Common myeloid progenitor, CD34-positive (primary cell): ENCODE data around the gene TFAP2C.

ENCODE experiments used
- CTCF ChIA-PET: fragments of 350-600 bp; sonication (Branson Sonifier 250); formaldehyde crosslinking; loops from one replicate; lab custom pipeline; 2021; ENCODE audit warnings: antibody characterized with exemption; lab: Charles Lee
- POLR2A ChIA-PET: fragments of 350-600 bp; sonication (Branson Sonifier 250); formaldehyde crosslinking; loops from one replicate; lab custom pipeline; 2021; ENCODE audit warnings: antibody characterized with exemption; lab: Charles Lee
- DNase-seq, 3 donors: peaks; one replicate each; pipeline versions ENCODE4 v3.0.0 to v3.0.0-alpha.2; 2013
- H3K27ac ChIP-seq, 2 experiments: 1 replicate in 1 of 2; 2 replicates in 1 of 2; pipeline ENCODE4 v1.7.0; 2013; ENCODE audit warnings: inconsistent platforms in 2 of 2, low read length in 2 of 2, mild to moderate bottlenecking in 2 of 2, low read depth in 1 of 2, moderate library complexity in 1 of 2; ENCODE audit not compliant: severe bottlenecking in 2 of 2, insufficient read depth in 1 of 2, poor library complexity in 1 of 2
- H3K27me3 ChIP-seq, 5 experiments: replicated peaks in 2 of 5; 1 replicate in 3 of 5; 2 replicates in 2 of 5; pipeline versions ENCODE4 v1.6.1 to v1.7.0; 2013; ENCODE audit warnings: low read length in 4 of 5, mild to moderate bottlenecking in 2 of 5, moderate library complexity in 2 of 5, inconsistent platforms in 1 of 5; ENCODE audit not compliant: insufficient read depth in 5 of 5, control insufficient read depth in 4 of 5
- H3K36me3 ChIP-seq, 4 experiments: 1 replicate in 2 of 4; 2 replicates in 2 of 4; pipeline versions ENCODE4 v1.6.1 to v1.7.0; 2013; ENCODE audit warnings: low read length in 3 of 4, control low read depth in 1 of 4, mild to moderate bottlenecking in 1 of 4; ENCODE audit not compliant: control insufficient read depth in 4 of 4, insufficient read depth in 4 of 4
- H3K4me1 ChIP-seq, 4 experiments: 1 replicate in 3 of 4; 2 replicates in 1 of 4; pipeline versions ENCODE4 v1.6.1 to v1.7.1; 2013; ENCODE audit warnings: low read length in 3 of 4, mild to moderate bottlenecking in 3 of 4, control low read depth in 1 of 4, inconsistent platforms in 1 of 4, moderate library complexity in 1 of 4; ENCODE audit not compliant: control insufficient read depth in 4 of 4, insufficient read depth in 4 of 4; ENCODE audit errors: control extremely low read depth in 1 of 4
- H3K4me3 ChIP-seq, 7 experiments: 1 replicate in 4 of 7; 2 replicates in 3 of 7; pipeline versions ENCODE4 v1.5.1 to v1.7.0; 2013; ENCODE audit warnings: mild to moderate bottlenecking in 7 of 7, low read length in 6 of 7, moderate library complexity in 6 of 7, inconsistent platforms in 2 of 7, low read depth in 2 of 7, control low read depth in 1 of 7; ENCODE audit not compliant: insufficient read depth in 4 of 7, control insufficient read depth in 1 of 7; ENCODE audit errors: extremely low read depth in 1 of 7
- H3K9me3 ChIP-seq, 5 experiments: 1 replicate in 4 of 5; 2 replicates in 1 of 5; pipeline versions ENCODE4 v1.6.1 to v1.7.1; 2013; ENCODE audit warnings: low read length in 4 of 5, mild to moderate bottlenecking in 2 of 5, inconsistent platforms in 1 of 5, low read depth in 1 of 5, moderate library complexity in 1 of 5; ENCODE audit not compliant: control insufficient read depth in 4 of 5, insufficient read depth in 2 of 5; ENCODE audit errors: control extremely low read depth in 1 of 5
- WGBS: methylation state at CpG from one replicate; pipeline ENCODE4 v1.1.5; 2013; ENCODE audit not compliant: insufficient coverage; 5-methylcytosine and 5-hydroxymethylcytosine counted together

TFAP2C gene

DNA sequence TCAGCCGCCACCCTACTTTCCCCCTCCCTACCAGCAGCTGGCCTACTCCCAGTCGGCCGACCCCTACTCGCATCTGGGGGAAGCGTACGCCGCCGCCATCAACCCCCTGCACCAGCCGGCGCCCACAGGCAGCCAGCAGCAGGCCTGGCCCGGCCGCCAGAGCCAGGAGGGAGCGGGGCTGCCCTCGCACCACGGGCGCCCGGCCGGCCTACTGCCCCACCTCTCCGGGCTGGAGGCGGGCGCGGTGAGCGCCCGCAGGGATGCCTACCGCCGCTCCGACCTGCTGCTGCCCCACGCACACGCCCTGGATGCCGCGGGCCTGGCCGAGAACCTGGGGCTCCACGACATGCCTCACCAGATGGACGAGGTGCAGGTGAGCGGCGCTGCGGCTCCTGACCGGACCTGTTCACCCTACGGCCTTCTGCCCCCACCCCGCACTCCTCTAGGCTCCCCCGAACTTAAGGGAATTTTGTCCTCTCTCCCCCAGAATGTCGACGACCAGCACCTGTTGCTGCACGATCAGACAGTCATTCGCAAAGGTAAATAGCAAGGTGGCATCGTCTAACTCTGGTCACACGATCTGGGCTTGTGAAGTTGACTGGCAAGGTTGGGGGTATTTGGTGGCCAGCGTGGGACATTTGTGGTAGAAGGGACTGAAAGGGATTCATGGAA is 2.3 kb downstream of the TFAP2C start:
- CTCF ChIA-PET = no interaction called here
- Histone ChIP-seq H3K27me3 (peaks cover 2 to 100% (median 55%) of the 10 kb centered on the region in 5 experiments), H3K36me3 (no peaks in the 10 kb centered on the region), H3K9me3 (no peaks in the 10 kb centered on the region), H3K4me3 (no peak overlapping the region), H3K27ac (no peak overlapping the region), H3K4me1 (peaks cover 0 to 37% (median 25%) of the 10 kb centered on the region in 4 experiments)
- no peak for DNase-seq
- 8% methylated on average over 44 of the region's 48 CpGs for WGBS
- POLR2A ChIA-PET = no interaction called here

DNA sequence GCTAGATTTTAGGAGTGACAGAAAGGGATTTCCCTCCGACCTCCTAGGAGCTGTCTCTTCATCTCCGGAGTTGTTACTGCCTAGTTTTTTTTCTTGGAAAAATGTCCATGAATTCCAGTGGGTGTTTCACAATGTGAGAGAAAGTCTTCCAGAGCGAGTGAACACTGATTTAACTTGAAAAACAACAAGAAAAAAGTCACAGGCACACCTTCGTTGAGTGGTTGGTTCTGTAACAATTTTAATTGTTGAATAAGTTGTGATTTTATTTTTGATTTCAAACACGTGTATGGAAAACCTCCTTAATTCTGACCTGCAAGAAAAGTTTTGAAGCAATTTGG is 2.9 kb downstream of the TFAP2C start:
- Histone ChIP-seq H3K4me3 (no peak overlapping the region), H3K4me1 (peaks cover 0 to 32% (median 22%) of the 10 kb centered on the region in 4 experiments), H3K9me3 (no peaks in the 10 kb centered on the region), H3K27ac (no peak overlapping the region), H3K27me3 (peaks cover 2 to 100% (median 55%) of the 10 kb centered on the region in 5 experiments), H3K36me3 (no peaks in the 10 kb centered on the region)
- POLR2A ChIA-PET = no interaction called here
- DNase-seq = no peak
- CTCF ChIA-PET = no interaction called here
- WGBS = 19% methylated on average over 4 of the region's 5 CpGs

DNA sequence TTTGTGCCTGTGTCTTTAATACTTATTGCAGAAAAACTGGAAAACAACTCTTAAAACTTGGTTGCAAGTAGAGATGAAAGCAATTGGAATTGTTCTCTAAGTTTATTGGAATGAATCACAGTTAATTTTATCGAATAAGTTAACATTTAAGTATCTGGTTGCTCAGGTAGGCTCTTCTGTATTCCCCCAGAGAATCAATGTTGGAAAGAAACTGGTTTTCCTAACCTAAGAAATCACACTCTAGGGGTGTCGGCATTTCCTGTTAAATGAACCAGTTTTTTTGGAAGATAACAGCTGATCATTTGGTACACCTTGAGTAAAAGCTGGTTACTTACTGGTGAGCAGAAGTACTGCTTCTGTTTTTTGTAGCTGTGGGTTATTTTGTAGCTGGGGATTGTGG is 5.2 kb downstream of the TFAP2C start:
- Histone ChIP-seq H3K4me3 (no peak overlapping the region), H3K4me1 (peaks cover 0 to 18% (median 11%) of the 10 kb centered on the region in 4 experiments), H3K27ac (no peak overlapping the region), H3K36me3 (no peaks in the 10 kb centered on the region), H3K9me3 (no peaks in the 10 kb centered on the region), H3K27me3 (peaks cover 2 to 96% (median 55%) of the 10 kb centered on the region in 5 experiments)
- ChIA-PET CTCF (no interaction called here), POLR2A (interaction anchor here (0.7 kb wide), 1 partner anchor 84 kb away, joined by 3 read pairs; no protein-coding TSS in a partner anchor)
- no CpG with 5 or more reads among the region's 2 CpGs for WGBS
- DNase-seq = no peak

DNA sequence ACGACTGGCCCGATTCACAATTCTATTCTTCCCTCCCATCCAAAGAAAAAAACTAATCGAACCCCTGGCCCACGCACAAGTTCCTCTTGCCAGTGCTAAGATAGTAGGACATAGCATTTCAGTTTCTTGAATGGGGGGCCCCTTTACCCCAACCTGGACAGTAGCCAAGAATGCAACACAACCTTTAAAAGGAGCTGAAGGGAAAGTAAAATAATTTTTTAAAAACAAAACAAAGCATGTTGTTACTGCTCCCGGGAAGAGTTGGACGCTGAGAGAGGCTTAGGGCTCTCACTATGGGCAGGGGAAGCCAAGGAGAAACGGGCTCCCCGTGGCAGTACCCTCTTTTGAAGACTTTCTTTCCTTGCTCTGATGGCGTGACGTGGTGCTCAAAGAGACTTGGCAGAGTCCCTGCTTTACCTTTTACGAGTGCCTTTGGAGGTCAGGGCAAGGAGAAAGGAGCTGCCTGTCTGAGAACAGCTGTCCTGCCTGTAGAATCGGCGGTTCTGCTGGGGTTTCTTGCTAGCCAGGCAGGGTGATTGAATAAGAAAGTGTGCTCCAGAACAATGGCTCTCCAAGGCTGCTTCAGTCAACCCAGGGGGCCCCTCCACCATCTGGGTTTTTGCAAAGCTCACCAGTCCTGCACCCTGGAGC is 5.8 kb downstream of the TFAP2C start:
- Histone ChIP-seq H3K36me3 (no peaks in the 10 kb centered on the region), H3K4me3 (no peak overlapping the region), H3K27me3 (peaks cover 2 to 93% (median 49%) of the 10 kb centered on the region in 5 experiments), H3K9me3 (no peaks in the 10 kb centered on the region), H3K4me1 (peaks cover 0 to 13% (median 6%) of the 10 kb centered on the region in 4 experiments), H3K27ac (no peak overlapping the region)
- CTCF ChIA-PET = no interaction called here
- DNase-seq = no peak
- 82% methylated on average over 6 of the region's 13 CpGs for WGBS
- POLR2A ChIA-PET = interaction anchor here (0.7 kb wide), 1 partner anchor 84 kb away, joined by 3 read pairs; no protein-coding TSS in a partner anchor

DNA sequence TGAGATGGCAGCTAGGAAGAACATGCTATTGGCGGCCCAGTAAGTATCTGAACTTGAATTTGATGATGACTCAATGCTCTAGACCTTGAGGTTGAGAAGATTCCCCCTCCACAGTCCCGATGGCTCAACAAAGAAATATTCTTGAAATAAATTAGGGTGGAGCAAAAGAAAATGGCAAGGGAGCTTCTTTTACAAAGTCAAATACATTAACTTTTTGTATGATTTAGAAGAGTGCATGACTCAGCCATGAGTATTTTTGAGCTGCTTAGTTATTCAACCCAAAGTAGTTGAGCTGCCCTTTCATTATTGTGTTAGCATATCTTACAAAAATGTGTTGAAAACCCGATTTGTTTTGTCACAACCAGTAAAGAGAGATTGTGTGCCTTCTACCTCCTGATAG is 7.6 kb downstream of the TFAP2C start:
- WGBS = no CpG with 5 or more reads among the region's 3 CpGs
- ChIA-PET POLR2A (no interaction called here), CTCF (interaction anchor here (1.3 kb wide), 1 partner anchor 11 kb away, joined by 3 read pairs; no protein-coding TSS in a partner anchor)
- no peak for DNase-seq
- H3K36me3 ChIP-seq = no peaks in the 10 kb centered on the region
- no peaks in the 10 kb centered on the region for H3K9me3 ChIP-seq
- no peaks in the 10 kb centered on the region for H3K4me1 ChIP-seq
- no peak overlapping the region for H3K4me3 ChIP-seq
- peaks cover 2 to 88% (median 38%) of the 10 kb centered on the region in 5 experiments for H3K27me3 ChIP-seq
- no peak overlapping the region for H3K27ac ChIP-seq

DNA sequence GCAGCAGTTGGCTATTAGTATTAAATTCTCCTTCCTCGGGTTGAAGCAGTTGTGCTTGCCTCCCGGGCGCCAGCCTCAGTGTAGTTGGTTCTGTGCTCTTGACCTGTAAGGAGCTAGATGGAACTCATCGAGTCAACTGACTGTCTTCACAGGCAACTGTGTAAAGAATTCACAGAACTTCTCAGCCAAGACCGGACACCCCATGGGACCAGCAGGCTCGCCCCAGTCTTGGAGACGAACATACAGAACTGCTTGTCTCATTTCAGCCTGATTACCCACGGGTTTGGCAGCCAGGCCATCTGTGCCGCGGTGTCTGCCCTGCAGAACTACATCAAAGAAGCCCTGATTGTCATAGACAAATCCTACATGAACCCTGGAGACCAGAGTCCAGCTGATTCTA is 8.5 kb downstream of the TFAP2C start:
- Histone ChIP-seq H3K27me3 (peaks cover 0 to 86% (median 33%) of the 10 kb centered on the region in 5 experiments), H3K27ac (no peak overlapping the region), H3K4me1 (no peaks in the 10 kb centered on the region), H3K36me3 (no peaks in the 10 kb centered on the region), H3K9me3 (no peaks in the 10 kb centered on the region), H3K4me3 (no peak overlapping the region)
- no peak for DNase-seq
- POLR2A ChIA-PET = interaction anchor here (0.7 kb wide), 1 partner anchor 40 kb away, joined by 7 read pairs; no protein-coding TSS in a partner anchor
- 96% methylated on average over 10 of the region's 10 CpGs for WGBS
- CTCF ChIA-PET = no interaction called here

DNA sequence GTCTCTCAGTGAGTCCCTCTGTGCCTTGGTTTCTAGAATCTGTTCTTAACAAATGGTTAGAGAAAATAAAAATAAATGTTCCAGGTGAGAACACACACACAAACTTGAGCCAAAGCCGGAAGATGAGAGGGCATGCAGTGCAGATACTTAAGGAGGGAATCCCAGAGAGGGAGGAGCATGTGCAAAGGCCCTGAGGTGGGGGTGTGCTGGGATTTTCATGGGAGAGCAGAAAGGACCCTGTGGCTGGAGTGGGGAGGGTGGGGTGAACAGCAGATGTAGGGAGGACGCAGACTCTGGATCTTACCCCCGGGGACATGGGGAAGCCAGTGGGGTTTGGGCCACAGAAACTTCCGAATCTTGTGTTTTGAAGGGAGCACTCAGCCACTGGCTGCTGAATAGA is 17.5 kb downstream of the TFAP2C start:
- no peaks in the 10 kb centered on the region for H3K9me3 ChIP-seq
- H3K27me3 ChIP-seq = peaks cover 0 to 26% (median 2%) of the 10 kb centered on the region in 5 experiments
- 100% methylated on average over 3 of the region's 4 CpGs for WGBS
- H3K4me1 ChIP-seq = no peaks in the 10 kb centered on the region
- H3K4me3 ChIP-seq = no peak overlapping the region
- CTCF ChIA-PET = no interaction called here
- POLR2A ChIA-PET = no interaction called here
- no peaks in the 10 kb centered on the region for H3K36me3 ChIP-seq
- no peak for DNase-seq
- H3K27ac ChIP-seq = no peak overlapping the region
